Neuronal stem cell (in vitro differentiated cells): ENCODE data around the gene PRR14.

Source experiments
- DNase-seq: peaks from one replicate; pipeline ENCODE4 v3.0.0-alpha.2; 2013; ENCODE audit warnings: low spot score
- H2AFZ ChIP-seq: one replicate; pipeline ENCODE4 v1.6.1; 2013; ENCODE audit warnings: mild to moderate bottlenecking, low read length, inconsistent platforms
- H2AK5ac ChIP-seq: 2 replicates; pipeline ENCODE4 v1.6.1; 2013; ENCODE audit warnings: low read depth, mild to moderate bottlenecking, inconsistent platforms, low read length, moderate library complexity, mixed read lengths
- H2BK120ac ChIP-seq: 2 replicates; pipeline ENCODE4 v1.6.1; 2013; ENCODE audit warnings: low read depth, mild to moderate bottlenecking, inconsistent platforms, low read length, moderate library complexity, mixed read lengths
- H2BK12ac ChIP-seq: one replicate; pipeline ENCODE4 v1.6.1; 2013; ENCODE audit warnings: low read length, inconsistent platforms
- H2BK15ac ChIP-seq: 2 replicates; pipeline ENCODE4 v1.6.1; 2013; ENCODE audit warnings: mild to moderate bottlenecking, low read length, inconsistent platforms, mixed read lengths
- H2BK5ac ChIP-seq: one replicate; pipeline ENCODE4 v1.6.1; 2013; ENCODE audit warnings: inconsistent platforms, mild to moderate bottlenecking, low read length, moderate library complexity
- H3K14ac ChIP-seq: one replicate; pipeline ENCODE4 v1.6.1; 2013; ENCODE audit warnings: low read length, inconsistent platforms
- H3K18ac ChIP-seq: 2 replicates; pipeline ENCODE4 v1.6.1; 2013; ENCODE audit warnings: low read length, inconsistent platforms
- H3K23ac ChIP-seq: 2 replicates; pipeline ENCODE4 v1.6.1; 2013; ENCODE audit warnings: low read depth, mild to moderate bottlenecking, mixed read lengths, low read length, inconsistent platforms; ENCODE audit not compliant: poor library complexity
- H3K27ac ChIP-seq: replicated peaks from 3 replicates; pipeline ENCODE4 v1.5.1; 2013; ENCODE audit warnings: low read length, inconsistent platforms
- H3K27me3 ChIP-seq, 3 experiments: 2 replicates each; pipeline ENCODE4 v1.6.1; 2013; ENCODE audit warnings: low read length in 3 of 3, mild to moderate bottlenecking in 2 of 3, inconsistent platforms in 1 of 3, low read depth in 1 of 3, mixed read lengths in 1 of 3, moderate library complexity in 1 of 3; ENCODE audit not compliant: control insufficient read depth in 3 of 3, insufficient read depth in 3 of 3
- H3K36me3 ChIP-seq, 2 donors: replicated peaks in 1 of 2; 2 replicates each; pipeline ENCODE4 v1.6.1; 2013; ENCODE audit warnings: low read length in 2 of 2; ENCODE audit not compliant: control insufficient read depth in 2 of 2, insufficient read depth in 2 of 2
- H3K4ac ChIP-seq: 2 replicates; pipeline ENCODE4 v1.6.1; 2013; ENCODE audit warnings: inconsistent platforms, mild to moderate bottlenecking, low read length, moderate library complexity
- H3K4me1 ChIP-seq, 2 donors: 1 replicate in 1 of 2; 2 replicates in 1 of 2; pipeline ENCODE4 v1.6.1; 2013; ENCODE audit warnings: low read length in 2 of 2, low read depth in 1 of 2; ENCODE audit not compliant: control insufficient read depth in 2 of 2, insufficient read depth in 1 of 2
- H3K4me2 ChIP-seq: one replicate; pipeline ENCODE4 v1.6.1; 2013; ENCODE audit warnings: mild to moderate bottlenecking, low read length, inconsistent platforms; ENCODE audit not compliant: insufficient read depth, poor library complexity, severe bottlenecking
- H3K4me3 ChIP-seq, 2 donors: 2 replicates each; pipeline ENCODE4 v1.5.1; 2013; ENCODE audit warnings: low read length in 2 of 2, mild to moderate bottlenecking in 2 of 2, inconsistent platforms in 1 of 2, moderate library complexity in 1 of 2
- H3K79me1 ChIP-seq: one replicate; pipeline ENCODE4 v1.6.1; 2013; ENCODE audit warnings: low read depth, mild to moderate bottlenecking, inconsistent platforms, low read length, moderate library complexity
- H3K9ac ChIP-seq: one replicate; pipeline ENCODE4 v1.6.1; 2013; ENCODE audit warnings: mild to moderate bottlenecking, low read depth, low read length, inconsistent platforms; ENCODE audit not compliant: poor library complexity
- H3K9me3 ChIP-seq, 2 donors: replicated peaks in 1 of 2; 2 replicates each; pipeline versions ENCODE3 to v1.6.1; 2013; ENCODE audit warnings: low read length in 2 of 2, mild to moderate bottlenecking in 2 of 2, inconsistent platforms in 1 of 2, low read depth in 1 of 2, mixed read lengths in 1 of 2, moderate library complexity in 1 of 2; ENCODE audit not compliant: control insufficient read depth in 2 of 2, insufficient read depth in 1 of 2
- H4K8ac ChIP-seq: one replicate; pipeline ENCODE4 v1.6.1; 2013; ENCODE audit warnings: low read depth, mild to moderate bottlenecking, inconsistent platforms, low read length, moderate library complexity
- H4K91ac ChIP-seq: one replicate; pipeline ENCODE4 v1.6.1; 2013; ENCODE audit warnings: low read length, low read depth, mild to moderate bottlenecking, inconsistent platforms; ENCODE audit not compliant: poor library complexity
- WGBS, 2 donors: extraction: QIAGEN DNeasy Blood & Tissue Kit; methylation state at CpG; one replicate each; pipeline ENCODE4 v1.1.7; 2013; ENCODE audit warnings: missing lambda C conversion rate in 2 of 2, mixed read lengths in 1 of 2; ENCODE audit not compliant: insufficient read length in 2 of 2, insufficient replicate concordance in 1 of 2; ENCODE audit errors: extremely low coverage in 2 of 2; 5-methylcytosine and 5-hydroxymethylcytosine counted together

The PRR14 gene

DNA sequence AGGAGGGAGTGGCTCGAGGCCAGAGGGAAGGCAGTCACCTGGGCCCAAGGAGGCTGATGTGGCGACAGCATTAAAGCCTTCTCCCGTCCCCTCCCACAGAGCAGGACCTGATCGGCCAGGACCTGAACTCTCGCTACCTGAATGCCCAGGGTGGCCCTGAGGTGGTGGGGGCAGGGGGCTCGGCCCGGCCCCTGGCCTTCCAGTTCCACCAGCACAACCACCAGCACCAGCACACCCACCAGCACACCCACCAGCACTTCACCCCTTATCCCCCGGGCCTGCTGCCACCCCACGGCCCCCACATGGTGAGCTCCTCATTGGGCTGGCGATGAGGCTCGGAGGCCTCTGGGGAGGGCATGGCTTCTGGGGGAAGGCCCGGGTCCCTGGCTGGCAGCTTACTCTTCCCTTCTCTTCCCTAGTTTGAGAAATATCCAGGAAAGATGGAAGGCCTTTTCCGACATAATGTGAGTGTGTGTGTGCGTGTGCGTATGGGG lies 13.9 kb downstream of the PRR14 start:
- Histone ChIP-seq H2AFZ (no peak overlapping the region), H2BK120ac (no peak overlapping the region), H4K8ac (no peak overlapping the region), H3K27ac (no peak overlapping the region), H3K4me1 (peaks cover 8 to 15% of the 10 kb centered on the region in 2 donors), H3K4me3 (no peak overlapping the region), H3K27me3 (no peaks in the 10 kb centered on the region), H4K91ac (no peak overlapping the region), H3K14ac (no peak overlapping the region), H3K9ac (peak overlapping the region; percentile 36), H3K36me3 (peaks cover 62 to 88% of the 10 kb centered on the region in 2 donors), H3K9me3 (no peaks in the 10 kb centered on the region), H2AK5ac (no peak overlapping the region), H2BK5ac (no peak overlapping the region), H2BK12ac (no peak overlapping the region), H2BK15ac (no peak overlapping the region), H3K23ac (peak overlapping the region; percentile 75), H3K4me2 (no peak overlapping the region), H3K79me1 (peaks cover 8% of the 10 kb centered on the region), H3K18ac (no peak overlapping the region), H3K4ac (no peak overlapping the region)
- WGBS, 2 donors: no CpG with 5 or more reads among the region's 15 CpGs
- DNase-seq: no peak

DNA sequence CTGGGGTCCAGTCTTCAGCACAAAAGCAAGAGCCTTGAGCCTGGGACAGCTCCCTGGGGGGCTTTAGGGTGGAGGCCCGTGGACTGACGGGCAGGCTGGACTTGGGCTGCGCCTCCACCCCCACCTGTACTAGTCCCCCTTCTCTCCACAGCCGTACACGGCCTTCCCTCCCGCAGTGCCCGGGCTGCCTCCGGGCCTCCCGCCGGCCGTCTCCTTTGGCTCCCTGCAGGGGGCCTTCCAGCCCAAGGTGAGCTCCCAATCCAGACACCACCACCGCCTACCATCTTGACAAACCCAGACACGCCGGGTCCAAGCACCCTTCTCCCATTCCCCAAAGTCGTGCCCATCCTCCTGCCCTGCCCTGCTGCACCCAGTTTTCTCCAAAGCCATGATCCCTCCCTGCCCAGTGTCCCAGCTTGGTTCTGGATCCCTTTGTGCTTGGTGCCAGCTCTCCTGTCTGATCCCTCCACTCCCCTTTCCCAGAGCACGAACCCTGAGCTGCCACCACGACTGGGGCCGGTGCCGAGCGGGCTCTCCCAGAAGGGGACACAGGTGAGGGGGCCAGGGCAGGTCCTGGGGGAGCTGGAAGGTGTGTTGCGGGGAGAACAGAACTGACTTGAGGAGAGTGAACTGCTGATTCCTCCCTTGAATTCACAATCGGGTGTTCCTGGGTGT lies 14.5 kb downstream of the PRR14 start:
- peaks cover 3 to 13% of the 10 kb centered on the region in 2 donors for H3K4me1 ChIP-seq
- no peak overlapping the region for H3K4ac ChIP-seq
- H3K36me3 ChIP-seq: peaks cover 66 to 94% of the 10 kb centered on the region in 2 donors
- no peak overlapping the region for H2AFZ ChIP-seq
- H3K4me2 ChIP-seq: no peak overlapping the region
- no peak overlapping the region for H3K18ac ChIP-seq
- H4K91ac ChIP-seq: no peak overlapping the region
- no peak overlapping the region for H4K8ac ChIP-seq
- H2AK5ac ChIP-seq: no peak overlapping the region
- no peak overlapping the region for H2BK12ac ChIP-seq
- H3K9ac ChIP-seq: no peak overlapping the region
- H3K27me3 ChIP-seq: no peaks in the 10 kb centered on the region
- H3K27ac ChIP-seq: no peak overlapping the region
- no CpG with 5 or more reads among the region's 22 CpGs for WGBS, 2 donors
- H3K9me3 ChIP-seq: no peaks in the 10 kb centered on the region
- DNase-seq: no peak
- peaks cover 7% of the 10 kb centered on the region for H3K79me1 ChIP-seq
- H2BK5ac ChIP-seq: no peak overlapping the region
- H2BK120ac ChIP-seq: no peak overlapping the region
- H3K14ac ChIP-seq: no peak overlapping the region
- H2BK15ac ChIP-seq: no peak overlapping the region
- no peak overlapping the region for H3K4me3 ChIP-seq
- peak overlapping the region; percentile 75 for H3K23ac ChIP-seq

DNA sequence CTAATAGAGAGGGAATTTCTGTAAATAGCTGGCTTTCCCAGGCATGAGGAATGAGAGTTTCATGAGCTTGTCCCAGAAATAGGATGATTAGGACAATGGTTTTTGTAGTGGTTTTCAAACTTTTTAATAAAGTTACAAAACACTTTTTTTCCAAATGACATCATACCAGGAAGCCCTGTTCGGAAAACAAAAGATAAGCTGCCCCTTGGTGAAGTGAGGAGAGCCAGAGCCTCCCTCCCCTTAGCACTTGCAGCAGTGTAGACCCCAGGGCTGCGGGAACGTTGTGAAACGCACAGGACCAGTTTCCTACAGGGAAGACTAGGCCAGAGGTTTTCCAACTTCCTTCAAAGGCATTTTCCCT lies 15.1 kb downstream of the PRR14 start:
- peaks cover 5% of the 10 kb centered on the region for H3K79me1 ChIP-seq
- H3K9ac ChIP-seq: no peak overlapping the region
- no peak for DNase-seq
- H2BK5ac ChIP-seq: no peak overlapping the region
- no peak overlapping the region for H3K18ac ChIP-seq
- no peak overlapping the region for H2BK120ac ChIP-seq
- H2AK5ac ChIP-seq: no peak overlapping the region
- no peak overlapping the region for H4K8ac ChIP-seq
- no peak overlapping the region for H3K4ac ChIP-seq
- no peak overlapping the region for H3K14ac ChIP-seq
- H4K91ac ChIP-seq: no peak overlapping the region
- H3K9me3 ChIP-seq: no peaks in the 10 kb centered on the region
- no peaks in the 10 kb centered on the region for H3K27me3 ChIP-seq
- peaks cover 62 to 93% of the 10 kb centered on the region in 2 donors for H3K36me3 ChIP-seq
- no peak overlapping the region for H3K27ac ChIP-seq
- no peak overlapping the region for H2BK12ac ChIP-seq
- WGBS, 2 donors: no CpG with 5 or more reads among the region's 4 CpGs
- no peak overlapping the region for H3K4me2 ChIP-seq
- no peak overlapping the region for H3K23ac ChIP-seq
- no peak overlapping the region for H2AFZ ChIP-seq
- H2BK15ac ChIP-seq: no peak overlapping the region
- peaks cover 0 to 8% of the 10 kb centered on the region in 2 donors for H3K4me1 ChIP-seq
- no peak overlapping the region for H3K4me3 ChIP-seq

DNA sequence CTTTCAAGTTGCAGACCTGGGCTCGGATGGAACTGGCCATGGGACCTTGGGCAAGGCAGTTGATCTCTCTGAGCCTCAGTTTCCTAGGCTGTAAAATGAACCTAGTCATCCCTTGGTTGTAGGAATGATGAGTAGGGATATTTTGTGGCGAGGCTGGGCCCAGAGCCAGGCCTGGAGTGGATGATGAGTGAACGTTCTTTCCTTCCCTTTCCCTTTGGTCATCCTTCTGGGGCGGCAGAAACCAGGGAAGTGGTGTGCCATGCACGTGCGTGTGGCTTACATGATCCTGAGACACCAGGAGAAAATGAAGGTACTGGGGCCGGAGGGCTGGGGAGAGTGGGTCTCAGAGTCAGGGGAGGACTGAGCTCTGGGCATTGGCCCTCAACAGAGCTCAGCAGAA lies 15.9 kb downstream of the PRR14 start:
- WGBS, 2 donors: no CpG with 5 or more reads among the region's 7 CpGs
- no peak overlapping the region for H3K9ac ChIP-seq
- no peak overlapping the region for H2BK5ac ChIP-seq
- no peaks in the 10 kb centered on the region for H3K4me1 ChIP-seq
- no peak overlapping the region for H4K91ac ChIP-seq
- H3K14ac ChIP-seq: no peak overlapping the region
- H3K4ac ChIP-seq: no peak overlapping the region
- no peak overlapping the region for H3K27ac ChIP-seq
- H2BK120ac ChIP-seq: no peak overlapping the region
- H3K36me3 ChIP-seq: peaks cover 55 to 88% of the 10 kb centered on the region in 2 donors
- no peak overlapping the region for H3K23ac ChIP-seq
- H3K4me2 ChIP-seq: no peak overlapping the region
- no peaks in the 10 kb centered on the region for H3K27me3 ChIP-seq
- H3K9me3 ChIP-seq: no peaks in the 10 kb centered on the region
- no peak overlapping the region for H2BK15ac ChIP-seq
- H3K18ac ChIP-seq: no peak overlapping the region
- no peak overlapping the region for H3K4me3 ChIP-seq
- H2AK5ac ChIP-seq: no peak overlapping the region
- peaks cover 1% of the 10 kb centered on the region for H3K79me1 ChIP-seq
- DNase-seq: no peak
- no peak overlapping the region for H2AFZ ChIP-seq
- no peak overlapping the region for H2BK12ac ChIP-seq
- no peak overlapping the region for H4K8ac ChIP-seq
